HUES6 (cell line): Measurements from ENCODE around the gene SCRT2.

Source experiments
- H3K27ac ChIP-seq: 2 replicates; pipeline ENCODE4 v1.7.0; 2013; ENCODE audit warnings: low read depth, mild to moderate bottlenecking, low read length, inconsistent platforms
- H3K27me3 ChIP-seq: 2 replicates; pipeline ENCODE4 v1.6.1; 2013; ENCODE audit warnings: low read length; ENCODE audit not compliant: control insufficient read depth, insufficient read depth
- H3K36me3 ChIP-seq: 2 replicates; pipeline ENCODE4 v1.6.1; 2013; ENCODE audit warnings: low read length; ENCODE audit not compliant: control insufficient read depth, insufficient read depth
- H3K4me1 ChIP-seq: 2 replicates; pipeline ENCODE4 v1.6.1; 2013; ENCODE audit warnings: low read length; ENCODE audit not compliant: control insufficient read depth, insufficient read depth
- H3K4me3 ChIP-seq: 2 replicates; pipeline ENCODE4 v1.5.1; 2013; ENCODE audit warnings: low read depth, low read length
- H3K9ac ChIP-seq: one replicate; pipeline ENCODE4 v1.6.1; 2013; ENCODE audit warnings: mild to moderate bottlenecking, low read length
- H3K9me3 ChIP-seq: 2 replicates; pipeline ENCODE4 v1.6.1; 2013; ENCODE audit warnings: low read depth, low read length; ENCODE audit not compliant: control insufficient read depth, insufficient read depth

SCRT2 gene

GRCh38 chr20:710780-711450 is 35.3 kb upstream of the SCRT2 start:
- Histone ChIP-seq H3K27me3 (peaks cover 33% of the 10 kb centered on the region), H3K9me3 (peaks cover 21% of the 10 kb centered on the region), H3K27ac (no peak overlapping the region), H3K4me3 (no peak overlapping the region), H3K4me1 (no peaks in the 10 kb centered on the region), H3K9ac (no peak overlapping the region), H3K36me3 (no peaks in the 10 kb centered on the region)

- Histone ChIP-seq H3K9me3 (peaks cover 21% of the 10 kb centered on the region), H3K9ac (no peak overlapping the region)
Observed at GRCh38 chr20:709991-710779, 34.6 kb upstream of the SCRT2 start.

GRCh38 chr20:709423-709822 is 33.8 kb upstream of the SCRT2 start:
- H3K9ac ChIP-seq = no peak overlapping the region
- peak overlapping the region; percentile 60 for H3K4me3 ChIP-seq
- no peaks in the 10 kb centered on the region for H3K4me1 ChIP-seq
- peaks cover 25% of the 10 kb centered on the region for H3K27me3 ChIP-seq
- H3K27ac ChIP-seq = no peak overlapping the region
- no peaks in the 10 kb centered on the region for H3K36me3 ChIP-seq
- H3K9me3 ChIP-seq = peaks cover 21% of the 10 kb centered on the region

More at GRCh38 chr20:709991-710779, 34.6 kb upstream of the SCRT2 start:
- H3K27me3 ChIP-seq = peaks cover 26% of the 10 kb centered on the region
- H3K36me3 ChIP-seq = no peaks in the 10 kb centered on the region
- no peak overlapping the region for H3K27ac ChIP-seq
- peak overlapping the region; percentile 60 for H3K4me3 ChIP-seq
- H3K4me1 ChIP-seq = no peaks in the 10 kb centered on the region

GRCh38 chr20:708956-709355 is 33.4 kb upstream of the SCRT2 start:
- Histone ChIP-seq H3K4me3 (peak overlapping the region; percentile 60; the same call in 1 of the 2 replicates), H3K27ac (no peak overlapping the region), H3K9ac (no peak overlapping the region), H3K4me1 (no peaks in the 10 kb centered on the region), H3K9me3 (peaks cover 21% of the 10 kb centered on the region), H3K36me3 (no peaks in the 10 kb centered on the region), H3K27me3 (peaks cover 25% of the 10 kb centered on the region)

GRCh38 chr20:707451-708110 is 32.0 kb upstream of the SCRT2 start:
- Histone ChIP-seq H3K4me1 (no peaks in the 10 kb centered on the region), H3K36me3 (no peaks in the 10 kb centered on the region), H3K27me3 (peaks cover 25% of the 10 kb centered on the region), H3K9ac (no peak overlapping the region), H3K4me3 (no peak overlapping the region), H3K9me3 (peaks cover 17% of the 10 kb centered on the region), H3K27ac (no peak overlapping the region)

- Histone ChIP-seq H3K9ac (no peak overlapping the region), H3K4me3 (no peak overlapping the region), H3K4me1 (no peaks in the 10 kb centered on the region), H3K9me3 (peaks cover 17% of the 10 kb centered on the region), H3K27me3 (peaks cover 25% of the 10 kb centered on the region), H3K36me3 (no peaks in the 10 kb centered on the region), H3K27ac (no peak overlapping the region)
Observed at GRCh38 chr20:706366-706885, 30.8 kb upstream of the SCRT2 start.

GRCh38 chr20:704726-705125 is 29.1 kb upstream of the SCRT2 start:
- Histone ChIP-seq H3K27ac (no peak overlapping the region), H3K9ac (no peak overlapping the region), H3K4me3 (no peak overlapping the region), H3K9me3 (peaks cover 17% of the 10 kb centered on the region), H3K27me3 (peaks cover 16% of the 10 kb centered on the region), H3K36me3 (no peaks in the 10 kb centered on the region), H3K4me1 (peaks cover 7% of the 10 kb centered on the region)

GRCh38 chr20:703426-703825 is 27.8 kb upstream of the SCRT2 start:
- Histone ChIP-seq H3K9me3 (peaks cover 5% of the 10 kb centered on the region), H3K9ac (no peak overlapping the region), H3K4me3 (no peak overlapping the region)

GRCh38 chr20:703006-703405 is 27.4 kb upstream of the SCRT2 start:
- H3K27ac ChIP-seq = no peak overlapping the region
- H3K9me3 ChIP-seq = peaks cover 1% of the 10 kb centered on the region; the same call in 1 of the 2 replicates
- no peak overlapping the region for H3K9ac ChIP-seq
- H3K4me1 ChIP-seq = peaks cover 13% of the 10 kb centered on the region
- H3K27me3 ChIP-seq = peaks cover under 1% of the 10 kb centered on the region; the same call in 1 of the 2 replicates
- H3K4me3 ChIP-seq = no peak overlapping the region
- H3K36me3 ChIP-seq = no peaks in the 10 kb centered on the region

More at GRCh38 chr20:703426-703825, 27.8 kb upstream of the SCRT2 start:
- H3K27me3 ChIP-seq = peaks cover 4% of the 10 kb centered on the region; the same call in 1 of the 2 replicates
- H3K27ac ChIP-seq = no peak overlapping the region
- H3K36me3 ChIP-seq = no peaks in the 10 kb centered on the region
- peaks cover 13% of the 10 kb centered on the region for H3K4me1 ChIP-seq

- no peak overlapping the region for H3K4me3 ChIP-seq
- no peaks in the 10 kb centered on the region for H3K27me3 ChIP-seq
- H3K4me1 ChIP-seq = peaks cover 13% of the 10 kb centered on the region
- H3K9me3 ChIP-seq = no peaks in the 10 kb centered on the region
- H3K9ac ChIP-seq = no peak overlapping the region
- H3K36me3 ChIP-seq = no peaks in the 10 kb centered on the region
- no peak overlapping the region for H3K27ac ChIP-seq
Observed at GRCh38 chr20:701401-702129, 26.0 kb upstream of the SCRT2 start.
